PC-9 (cell line): Measurements from ENCODE around the gene MTMR4. TPM values are rescaled to one million over a fixed set of nuclear protein-coding genes. Genes with fewer than 3 reads are reported as not detected.

Source experiments
- BruUV-seq: library from RNA; stranded (reverse); fragments of 400-500 nt; replicated peaks from 2 replicates; lab custom pipeline; 2021; lab: Mats Ljungman, UMichigan
- CTCF ChIA-PET: fragments of 300-600 bp; sonication (Branson Sonifier 250); formaldehyde crosslinking; loops from one replicate; lab custom pipeline; 2022; ENCODE audit warnings: antibody characterized with exemption; lab: Charles Lee
- POLR2A ChIA-PET: fragments of 300-600 bp; sonication (Branson Sonifier 250); formaldehyde crosslinking; loops from one replicate; lab custom pipeline; 2022; ENCODE audit warnings: antibody characterized with exemption; ENCODE audit not compliant: unreplicated experiment; lab: Charles Lee
- DNase-seq, 2 experiments: peaks; one replicate each; pipeline versions ENCODE4 v3.0.0 to v3.0.0-alpha.2; 2015 to 2022; ENCODE audit warnings: mixed read lengths in 1 of 2
- H2AFZ ChIP-seq: fragments of 200-600 bp; sonication (generic); 2 replicates; pipeline ENCODE4 v1.8.1; 2017; ENCODE audit warnings: antibody characterized with exemption
- H3F3A ChIP-seq: fragments of 200-600 bp; sonication (generic); 2 replicates; pipeline ENCODE4 v1.8.1; 2017; ENCODE audit warnings: antibody characterized with exemption, mild to moderate bottlenecking, low read depth; ENCODE audit not compliant: insufficient read depth
- H3K27ac ChIP-seq: fragments of 200-600 bp; sonication (generic); 2 replicates; pipeline ENCODE4 v1.6.1; 2016; ENCODE audit warnings: mixed run types
- H3K27me3 ChIP-seq: fragments of 200-600 bp; sonication (generic); 2 replicates; pipeline ENCODE4 v1.6.1; 2016; ENCODE audit warnings: low read depth, mixed run types; ENCODE audit not compliant: insufficient read depth
- H3K36me3 ChIP-seq: fragments of 200-600 bp; sonication (generic); 2 replicates; pipeline ENCODE4 v1.6.1; 2016; ENCODE audit warnings: low read depth, mixed run types
- H3K4me1 ChIP-seq: fragments of 200-600 bp; sonication (generic); replicated peaks from 2 replicates; pipeline ENCODE4 v1.6.1; 2016; ENCODE audit warnings: mixed run types; ENCODE audit not compliant: insufficient read depth
- H3K4me2 ChIP-seq: fragments of 200-600 bp; sonication (generic); 2 replicates; pipeline ENCODE4 v1.6.1; 2017; ENCODE audit warnings: mixed run types
- H3K4me3 ChIP-seq: fragments of 200-600 bp; sonication (generic); 2 replicates; pipeline ENCODE4 v1.6.1; 2016; ENCODE audit warnings: mixed run types
- H3K79me2 ChIP-seq: fragments of 200-600 bp; sonication (generic); 2 replicates; pipeline ENCODE4 v1.6.1; 2017; ENCODE audit warnings: low read depth, mixed run types
- H3K9me2 ChIP-seq: fragments of 200-600 bp; sonication (generic); 2 replicates; pipeline ENCODE4 v1.8.1; 2017; ENCODE audit warnings: mild to moderate bottlenecking; ENCODE audit not compliant: insufficient read depth
- H3K9me3 ChIP-seq: fragments of 200-600 bp; sonication (generic); 2 replicates; pipeline ENCODE4 v1.8.1; 2016; ENCODE audit warnings: low read depth; ENCODE audit not compliant: insufficient read depth
- H4K20me1 ChIP-seq: fragments of 200-600 bp; sonication (generic); 2 replicates; pipeline ENCODE4 v1.8.1; 2017; ENCODE audit not compliant: insufficient read depth
- EZH2 ChIP-seq: fragments of 200-600 bp; sonication (generic); IDR thresholded peaks from 2 replicates; pipeline ENCODE4 v1.8.0; 2017; ENCODE audit warnings: antibody characterized with exemption, low read depth
- intact Hi-C: fragments of 100-400 bp; cut with micrococcal nuclease; formaldehyde crosslinking; loops from one replicate; pipeline ENCODE4 v1.10.0; 2022; ENCODE audit not compliant: unreplicated experiment
- total RNA-seq: library from RNA; stranded (reverse); gene quantifications from 2 replicates; pipeline ENCODE4 v1.2.3, GENCODE V29; 2021
- TF ChIP-seq, protein P1 (sequence below): fragments of 200-600 bp; sonication (generic); conservative IDR thresholded peaks from 2 replicates; pipeline ENCODE4 v1.6.1; 2017; ENCODE audit warnings: mixed run types, antibody characterized with exemption, mild to moderate bottlenecking, moderate library complexity

The MTMR4 gene
- total RNA-seq, 1 experiment from 2014 or later, result 35.1 TPM

DNA sequence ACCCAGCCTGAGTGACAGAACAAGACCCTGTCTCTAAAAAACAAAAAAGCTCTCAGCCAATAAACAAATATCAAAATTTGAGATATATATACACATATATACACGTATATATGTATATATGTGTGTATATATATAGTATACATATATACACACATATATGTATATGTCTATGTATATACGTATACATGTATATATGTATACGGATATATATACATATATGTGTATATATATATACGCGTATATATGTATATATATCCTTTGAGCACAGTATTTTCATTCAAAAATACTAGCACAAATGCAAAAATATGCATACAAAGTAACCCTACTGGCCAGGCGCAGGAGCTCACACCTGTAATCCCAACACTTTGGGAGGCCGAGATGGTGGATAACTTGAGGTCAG lies 13.0 kb downstream of the MTMR4 start:
- intact Hi-C loops, result no loop called here

DNA sequence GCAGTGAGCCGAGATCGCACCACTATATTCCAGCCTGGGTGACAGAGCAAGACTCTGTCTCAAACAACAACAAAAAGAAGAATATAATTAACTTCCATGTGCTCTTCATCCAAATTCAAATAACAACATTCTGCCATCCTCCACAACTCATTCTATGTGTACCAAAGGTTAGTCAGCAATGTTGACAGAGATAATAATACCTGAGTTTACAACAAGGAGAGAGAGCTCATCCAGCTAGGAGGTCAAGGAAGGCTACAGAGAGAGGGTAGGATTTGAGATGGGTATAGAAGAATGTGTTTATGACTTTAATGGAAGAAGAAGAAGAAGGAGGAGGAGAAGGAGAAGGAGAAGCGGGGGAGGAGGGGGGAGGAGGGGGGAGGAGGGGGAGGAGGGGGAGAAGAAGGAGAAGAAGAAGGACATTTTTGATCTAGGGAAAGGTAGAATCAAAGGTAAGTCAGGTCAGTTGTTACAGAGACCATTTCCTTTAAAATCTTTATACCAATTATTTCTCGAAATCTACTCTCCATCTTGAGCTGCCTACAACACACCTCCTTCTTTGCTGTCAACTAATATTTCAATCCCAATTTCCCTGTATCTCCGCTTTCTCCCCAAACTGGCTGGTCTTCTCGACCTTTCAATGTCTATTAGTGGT lies 16.1 kb downstream of the MTMR4 start:
- Histone ChIP-seq H3K4me2 (no peak overlapping the region), H3F3A (peaks cover 6% of the 10 kb centered on the region; the same call in 1 of the 2 replicates), H3K4me3 (no peak overlapping the region), H3K9me2 (no peaks in the 10 kb centered on the region), H2AFZ (no peak overlapping the region), H3K27ac (no peak overlapping the region), H3K79me2 (no peaks in the 10 kb centered on the region), H3K36me3 (peaks cover 18% of the 10 kb centered on the region), H3K9me3 (no peaks in the 10 kb centered on the region), H3K27me3 (no peaks in the 10 kb centered on the region), H4K20me1 (no peaks in the 10 kb centered on the region), H3K4me1 (peaks cover 2% of the 10 kb centered on the region; the same call in 1 of the 2 replicates)
- DNase-seq, result peak in 1 of 2 experiments; percentile 8
- ChIA-PET POLR2A (interaction anchor here (0.6 kb wide), 1 partner anchor 37 kb away, joined by 5 read pairs; no protein-coding TSS in a partner anchor), CTCF (no interaction called here)
- intact Hi-C loops, result no loop called here
- no peak for TF ChIP-seq EZH2
- BruUV-seq, result no TSS peak

More for the DNA sequence above, 13.0 kb downstream of the MTMR4 start:
- H3K4me1 ChIP-seq, result no peaks in the 10 kb centered on the region
- H3K4me3 ChIP-seq, result no peak overlapping the region
- ChIA-PET CTCF (interaction anchor here (0.6 kb wide), 2 partner anchors 18 to 555 kb away, joined by 4 to 6 read pairs; no protein-coding TSS in a partner anchor), POLR2A (no interaction called here)
- peaks cover 4% of the 10 kb centered on the region for H3K36me3 ChIP-seq
- no peaks in the 10 kb centered on the region for H3K9me3 ChIP-seq
- no peaks in the 10 kb centered on the region for H4K20me1 ChIP-seq
- H3K27me3 ChIP-seq, result no peaks in the 10 kb centered on the region
- TF ChIP-seq, protein P1, sequence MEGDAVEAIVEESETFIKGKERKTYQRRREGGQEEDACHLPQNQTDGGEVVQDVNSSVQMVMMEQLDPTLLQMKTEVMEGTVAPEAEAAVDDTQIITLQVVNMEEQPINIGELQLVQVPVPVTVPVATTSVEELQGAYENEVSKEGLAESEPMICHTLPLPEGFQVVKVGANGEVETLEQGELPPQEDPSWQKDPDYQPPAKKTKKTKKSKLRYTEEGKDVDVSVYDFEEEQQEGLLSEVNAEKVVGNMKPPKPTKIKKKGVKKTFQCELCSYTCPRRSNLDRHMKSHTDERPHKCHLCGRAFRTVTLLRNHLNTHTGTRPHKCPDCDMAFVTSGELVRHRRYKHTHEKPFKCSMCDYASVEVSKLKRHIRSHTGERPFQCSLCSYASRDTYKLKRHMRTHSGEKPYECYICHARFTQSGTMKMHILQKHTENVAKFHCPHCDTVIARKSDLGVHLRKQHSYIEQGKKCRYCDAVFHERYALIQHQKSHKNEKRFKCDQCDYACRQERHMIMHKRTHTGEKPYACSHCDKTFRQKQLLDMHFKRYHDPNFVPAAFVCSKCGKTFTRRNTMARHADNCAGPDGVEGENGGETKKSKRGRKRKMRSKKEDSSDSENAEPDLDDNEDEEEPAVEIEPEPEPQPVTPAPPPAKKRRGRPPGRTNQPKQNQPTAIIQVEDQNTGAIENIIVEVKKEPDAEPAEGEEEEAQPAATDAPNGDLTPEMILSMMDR, result no peak
- no peak for TF ChIP-seq EZH2
- H3K27ac ChIP-seq, result no peak overlapping the region
- no peak for DNase-seq
- no TSS peak for BruUV-seq
- no peak overlapping the region for H3K4me2 ChIP-seq
- H3K9me2 ChIP-seq, result no peaks in the 10 kb centered on the region
- no peaks in the 10 kb centered on the region for H3F3A ChIP-seq
- no peaks in the 10 kb centered on the region for H3K79me2 ChIP-seq
- no peak overlapping the region for H2AFZ ChIP-seq

DNA sequence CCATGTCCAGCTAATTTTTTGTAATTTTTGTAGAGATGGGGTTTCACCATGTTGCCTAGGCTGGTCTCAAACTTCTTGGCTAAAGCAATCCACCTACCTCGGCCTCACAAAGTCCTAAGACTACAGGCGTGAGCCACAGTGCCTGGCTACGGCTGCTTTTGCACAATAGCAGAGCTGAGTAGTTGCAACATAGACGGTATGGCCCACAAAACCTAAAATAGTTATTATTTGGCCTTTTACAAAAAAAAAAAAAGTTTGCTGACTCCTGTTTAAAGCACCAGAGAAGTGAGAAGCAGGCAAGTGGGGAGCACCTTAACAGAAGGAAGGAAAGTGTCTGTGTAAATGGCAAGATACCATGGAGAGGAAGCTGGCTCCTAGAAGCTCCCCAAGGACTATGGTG lies 20.9 kb downstream of the MTMR4 start:
- H3K4me3 ChIP-seq, result no peak overlapping the region
- H3K9me2 ChIP-seq, result no peaks in the 10 kb centered on the region
- H3K4me2 ChIP-seq, result no peak overlapping the region
- no peak overlapping the region for H2AFZ ChIP-seq
- H3K9me3 ChIP-seq, result no peaks in the 10 kb centered on the region; the same call in 1 of the 2 replicates
- no peak for TF ChIP-seq EZH2
- TF ChIP-seq, protein P1, result no peak
- peaks cover 16% of the 10 kb centered on the region for H3K4me1 ChIP-seq
- no TSS peak for BruUV-seq
- DNase-seq, result no peak
- no peaks in the 10 kb centered on the region for H3K27me3 ChIP-seq
- H3K36me3 ChIP-seq, result peaks cover 45% of the 10 kb centered on the region
- intact Hi-C loops, result no loop called here
- peaks cover 19% of the 10 kb centered on the region; the same call in 1 of the 2 replicates for H3F3A ChIP-seq
- ChIA-PET CTCF (interaction anchor here (0.5 kb wide), 1 partner anchor 947 kb away, joined by 3 read pairs; no protein-coding TSS in a partner anchor), POLR2A (no interaction called here)
- no peaks in the 10 kb centered on the region; the same call in 1 of the 2 replicates for H4K20me1 ChIP-seq
- no peak overlapping the region; the same call in 1 of the 2 replicates for H3K27ac ChIP-seq
- no peaks in the 10 kb centered on the region for H3K79me2 ChIP-seq
